GM12875 (cell line): ENCODE data around the gene HOXD12.

ENCODE experiments used
- H3K4me3 ChIP-seq: one replicate; pipeline ENCODE4 v1.5.1; 2011; ENCODE audit warnings: low read depth, low read length, control low read depth
- TF ChIP-seq, protein P1 (sequence below): IDR thresholded peaks from 2 replicates; pipeline ENCODE4 v1.5.1; 2011; ENCODE audit warnings: low read depth, mild to moderate bottlenecking, control low read depth, inconsistent platforms, low read length, moderate library complexity, borderline replicate concordance; ENCODE audit not compliant: insufficient read depth

HOXD12 gene

GRCh38 chr2:176076796-176077195 is 22.8 kb upstream of the HOXD12 start:
- TF ChIP-seq, protein P1, sequence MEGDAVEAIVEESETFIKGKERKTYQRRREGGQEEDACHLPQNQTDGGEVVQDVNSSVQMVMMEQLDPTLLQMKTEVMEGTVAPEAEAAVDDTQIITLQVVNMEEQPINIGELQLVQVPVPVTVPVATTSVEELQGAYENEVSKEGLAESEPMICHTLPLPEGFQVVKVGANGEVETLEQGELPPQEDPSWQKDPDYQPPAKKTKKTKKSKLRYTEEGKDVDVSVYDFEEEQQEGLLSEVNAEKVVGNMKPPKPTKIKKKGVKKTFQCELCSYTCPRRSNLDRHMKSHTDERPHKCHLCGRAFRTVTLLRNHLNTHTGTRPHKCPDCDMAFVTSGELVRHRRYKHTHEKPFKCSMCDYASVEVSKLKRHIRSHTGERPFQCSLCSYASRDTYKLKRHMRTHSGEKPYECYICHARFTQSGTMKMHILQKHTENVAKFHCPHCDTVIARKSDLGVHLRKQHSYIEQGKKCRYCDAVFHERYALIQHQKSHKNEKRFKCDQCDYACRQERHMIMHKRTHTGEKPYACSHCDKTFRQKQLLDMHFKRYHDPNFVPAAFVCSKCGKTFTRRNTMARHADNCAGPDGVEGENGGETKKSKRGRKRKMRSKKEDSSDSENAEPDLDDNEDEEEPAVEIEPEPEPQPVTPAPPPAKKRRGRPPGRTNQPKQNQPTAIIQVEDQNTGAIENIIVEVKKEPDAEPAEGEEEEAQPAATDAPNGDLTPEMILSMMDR = no peak
- no peak overlapping the region for H3K4me3 ChIP-seq

- TF ChIP-seq, protein P1 = no peak
- no peak overlapping the region for H3K4me3 ChIP-seq
Measured at GRCh38 chr2:176078541-176079284, 20.9 kb upstream of the HOXD12 start.

DNA sequence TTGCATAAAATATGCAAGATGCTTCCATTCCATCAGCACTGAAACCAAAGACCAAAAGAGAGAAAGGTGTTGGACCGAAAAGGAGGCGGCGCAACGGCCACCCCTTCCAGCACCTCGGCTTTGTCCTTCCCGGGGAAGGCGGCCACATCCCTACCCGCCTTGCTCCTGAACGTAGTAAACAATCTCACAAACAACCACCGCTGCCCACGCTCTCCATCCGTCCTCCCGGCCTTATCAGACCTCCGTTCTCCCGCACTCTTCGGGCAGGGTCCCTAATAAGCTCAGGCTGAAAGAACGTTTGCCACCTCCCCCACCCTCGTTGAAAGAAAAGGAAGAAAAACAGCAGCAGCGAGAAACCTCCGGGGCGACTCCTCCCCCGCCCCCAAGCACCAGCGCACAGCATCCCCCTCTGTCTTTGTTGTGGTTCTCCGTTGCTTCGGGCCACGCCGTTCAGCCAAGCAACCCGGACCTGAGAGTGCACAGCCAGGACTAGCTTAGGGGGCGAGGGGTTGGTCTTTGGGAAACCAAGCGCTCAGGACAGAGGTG is 20.2 kb upstream of the HOXD12 start:
- H3K4me3 ChIP-seq = no peak overlapping the region
- TF ChIP-seq, protein P1 = no peak

DNA sequence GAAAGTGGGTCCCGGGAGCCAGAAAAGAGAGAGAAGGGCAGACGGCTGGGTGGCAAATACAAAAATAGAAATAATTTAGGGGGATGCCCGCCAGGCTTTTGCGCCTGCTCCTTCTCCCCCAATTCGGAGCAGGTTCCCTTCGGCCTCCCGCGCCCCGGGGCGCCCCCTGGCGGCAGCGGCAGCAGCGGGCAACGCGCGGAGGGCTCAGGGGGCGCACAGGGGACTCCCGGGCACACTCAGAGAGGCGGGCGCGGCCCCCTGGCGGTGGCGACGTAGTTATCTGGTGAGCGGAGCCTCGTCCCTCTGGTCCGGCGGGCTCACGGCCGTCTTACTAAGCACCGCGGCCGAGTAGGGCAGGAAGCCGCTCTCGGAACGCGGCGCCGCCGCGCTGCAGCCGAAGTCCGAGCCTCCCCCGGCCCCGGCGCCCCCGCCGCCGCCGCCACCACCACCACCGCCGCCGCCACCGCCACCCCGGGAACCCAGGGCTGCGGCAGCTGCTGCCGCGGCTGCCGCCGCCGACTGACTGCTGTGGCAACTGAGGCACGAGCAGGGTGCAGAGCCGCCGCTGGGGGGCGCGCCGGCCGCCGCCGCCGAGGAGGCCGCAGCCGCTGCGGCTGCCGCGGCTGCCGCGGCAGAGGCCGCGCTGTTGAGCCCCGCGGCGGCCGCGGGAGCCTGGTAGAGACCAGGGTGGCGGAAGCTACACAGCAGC is 19.6 kb upstream of the HOXD12 start:
- TF ChIP-seq, protein P1 = peak; percentile 72
- no peak overlapping the region for H3K4me3 ChIP-seq

- H3K4me3 ChIP-seq = no peak overlapping the region
- TF ChIP-seq, protein P1 = no peak
Measured at GRCh38 chr2:176080540-176081375, 18.8 kb upstream of the HOXD12 start.

GRCh38 chr2:176081376-176081836 is 18.2 kb upstream of the HOXD12 start:
- no peak overlapping the region for H3K4me3 ChIP-seq
- TF ChIP-seq, protein P1 = no peak
